Glutamatergic neuron (in vitro differentiated cells): ENCODE data around the gene B4GALT6. TPM values are rescaled to one million over a fixed set of nuclear protein-coding genes. Genes with fewer than 3 reads are reported as not detected.

Source experiments
- DNase-seq: peaks from one replicate; pipeline ENCODE4 v3.0.0; 2022
- H3K27ac Mint-ChIP-seq: one replicate; pipeline ENCODE4 v1.8.0; 2020; ENCODE audit warnings: mild to moderate bottlenecking, mixed read lengths, inconsistent platforms; ENCODE audit not compliant: unreplicated experiment
- H3K27me3 Mint-ChIP-seq: one replicate; pipeline ENCODE4 v1.8.0; 2020; ENCODE audit warnings: mild to moderate bottlenecking, moderate library complexity, mixed read lengths, inconsistent platforms; ENCODE audit not compliant: unreplicated experiment
- H3K36me3 Mint-ChIP-seq: one replicate; pipeline ENCODE4 v1.8.0; 2020; ENCODE audit warnings: mild to moderate bottlenecking, mixed read lengths, inconsistent platforms; ENCODE audit not compliant: unreplicated experiment
- H3K4me1 Mint-ChIP-seq: one replicate; pipeline ENCODE4 v1.8.0; 2020; ENCODE audit warnings: mild to moderate bottlenecking, low read depth, mixed read lengths, inconsistent platforms; ENCODE audit not compliant: unreplicated experiment
- H3K4me3 Mint-ChIP-seq: one replicate; pipeline ENCODE4 v1.8.0; 2020; ENCODE audit warnings: mild to moderate bottlenecking, mixed read lengths, inconsistent platforms; ENCODE audit not compliant: unreplicated experiment
- H3K9me3 Mint-ChIP-seq: one replicate; pipeline ENCODE4 v1.8.0; 2020; ENCODE audit warnings: mild to moderate bottlenecking, moderate library complexity, mixed read lengths, inconsistent platforms; ENCODE audit not compliant: unreplicated experiment
- CTCF ChIP-seq: fragments of 200-600 bp; sonication (generic); IDR thresholded peaks from one replicate; pipeline ENCODE4 v1.5.0; 2021; ENCODE audit not compliant: partially characterized antibody, unreplicated experiment
- total RNA-seq: library from RNA; stranded (reverse); fragmentation: NEBNext Ultra II Directional; extraction: Animal tissue kit (Norgen Biotek cat#: 25700); gene quantifications from one replicate; pipeline ENCODE4 v1.2.1, GENCODE V29; 2021; ENCODE audit not compliant: unreplicated experiment

B4GALT6 gene
- total RNA-seq, 1 donor from 2014 or later = 16.5 TPM

DNA sequence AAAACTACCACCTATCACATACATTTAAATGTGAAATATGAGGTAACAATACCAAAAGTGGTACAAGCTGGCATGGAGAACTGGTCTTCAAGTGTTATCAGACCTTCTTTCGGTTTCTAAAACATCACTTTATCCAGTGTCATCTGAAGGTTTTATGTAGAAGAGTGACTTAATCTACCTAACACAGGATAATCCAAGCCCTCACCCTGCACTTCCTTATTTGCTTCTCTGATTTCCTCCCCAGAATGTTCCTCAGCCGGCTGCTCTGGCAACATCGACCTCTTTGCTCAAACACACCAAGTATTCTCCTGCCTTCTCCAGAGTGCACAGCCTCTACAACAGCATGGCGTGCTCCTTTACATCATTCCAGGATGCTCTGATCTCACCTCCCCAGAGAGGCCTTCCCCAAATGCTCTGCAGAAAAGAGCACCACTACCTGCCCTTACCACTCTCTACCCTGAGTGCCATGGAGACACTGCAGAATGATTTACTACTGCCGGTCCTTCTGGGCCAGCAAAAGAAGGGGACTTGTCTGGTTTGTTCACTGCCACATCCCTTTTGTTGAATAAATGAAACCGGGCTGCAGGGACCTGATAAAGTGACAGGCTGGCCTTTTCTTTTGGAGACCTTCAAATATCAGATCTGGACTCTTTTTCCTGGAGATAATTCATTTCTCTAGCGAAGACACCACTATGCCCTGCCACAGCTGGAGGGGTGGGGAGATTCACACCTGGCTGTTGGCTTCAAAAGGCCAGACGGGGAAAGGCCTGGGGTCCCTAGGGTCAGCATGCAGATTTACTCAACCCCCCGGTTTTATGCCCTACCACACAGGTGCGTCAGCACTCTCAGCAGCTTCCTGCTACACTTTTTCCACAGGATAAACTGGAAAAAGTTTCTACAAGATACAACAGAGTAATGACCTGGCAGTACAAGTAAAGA is 50.7 kb downstream of the B4GALT6 start:
- H3K27ac Mint-ChIP-seq = no peak overlapping the region
- H3K9me3 Mint-ChIP-seq = no peaks in the 10 kb centered on the region
- peaks cover 9% of the 10 kb centered on the region for H3K36me3 Mint-ChIP-seq
- TF ChIP-seq CTCF = no peak
- no peaks in the 10 kb centered on the region for H3K4me1 Mint-ChIP-seq
- H3K27me3 Mint-ChIP-seq = no peaks in the 10 kb centered on the region
- no peak for DNase-seq
- H3K4me3 Mint-ChIP-seq = no peak overlapping the region

- no peak overlapping the region for H3K27ac Mint-ChIP-seq
These were observed 52.0 kb downstream of the B4GALT6 start for GRCh38 chr18:31632356-31632755.

GRCh38 chr18:31631526-31631925 is 52.9 kb downstream of the B4GALT6 start:
- no peak overlapping the region for H3K4me3 Mint-ChIP-seq
- TF ChIP-seq CTCF = no peak
- H3K9me3 Mint-ChIP-seq = no peaks in the 10 kb centered on the region
- H3K36me3 Mint-ChIP-seq = peaks cover 5% of the 10 kb centered on the region
- no peak for DNase-seq
- H3K27ac Mint-ChIP-seq = no peak overlapping the region
- no peaks in the 10 kb centered on the region for H3K4me1 Mint-ChIP-seq
- no peaks in the 10 kb centered on the region for H3K27me3 Mint-ChIP-seq

More at GRCh38 chr18:31632356-31632755, 52.0 kb downstream of the B4GALT6 start:
- peaks cover 8% of the 10 kb centered on the region for H3K36me3 Mint-ChIP-seq
- no peak for DNase-seq
- no peaks in the 10 kb centered on the region for H3K27me3 Mint-ChIP-seq
- no peaks in the 10 kb centered on the region for H3K9me3 Mint-ChIP-seq
- no peak overlapping the region for H3K4me3 Mint-ChIP-seq
- TF ChIP-seq CTCF = no peak
- no peaks in the 10 kb centered on the region for H3K4me1 Mint-ChIP-seq

DNA sequence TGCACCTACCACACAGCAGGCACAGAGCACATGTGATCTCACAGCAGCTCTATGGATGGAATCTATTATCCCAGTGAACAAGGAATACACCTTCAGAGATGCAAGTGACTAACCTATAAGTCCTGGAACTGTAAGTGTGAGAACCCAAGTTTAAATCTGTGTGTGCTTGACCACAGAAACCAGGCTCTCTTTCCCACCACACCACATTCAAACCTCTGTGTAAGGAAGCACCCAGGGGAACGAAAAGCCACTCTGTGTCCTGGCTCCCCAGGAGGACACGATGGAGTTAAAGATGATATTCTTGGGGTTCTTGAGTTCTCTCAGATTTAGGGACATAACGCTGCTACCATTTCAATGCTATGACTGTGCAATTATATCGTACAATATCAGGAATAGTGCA is 53.8 kb downstream of the B4GALT6 start:
- Mint-ChIP-seq H3K9me3 (no peaks in the 10 kb centered on the region), H3K27ac (no peak overlapping the region), H3K4me3 (no peak overlapping the region), H3K4me1 (no peaks in the 10 kb centered on the region), H3K36me3 (peaks cover 10% of the 10 kb centered on the region), H3K27me3 (no peaks in the 10 kb centered on the region)
- no peak for DNase-seq
- TF ChIP-seq CTCF = no peak

DNA sequence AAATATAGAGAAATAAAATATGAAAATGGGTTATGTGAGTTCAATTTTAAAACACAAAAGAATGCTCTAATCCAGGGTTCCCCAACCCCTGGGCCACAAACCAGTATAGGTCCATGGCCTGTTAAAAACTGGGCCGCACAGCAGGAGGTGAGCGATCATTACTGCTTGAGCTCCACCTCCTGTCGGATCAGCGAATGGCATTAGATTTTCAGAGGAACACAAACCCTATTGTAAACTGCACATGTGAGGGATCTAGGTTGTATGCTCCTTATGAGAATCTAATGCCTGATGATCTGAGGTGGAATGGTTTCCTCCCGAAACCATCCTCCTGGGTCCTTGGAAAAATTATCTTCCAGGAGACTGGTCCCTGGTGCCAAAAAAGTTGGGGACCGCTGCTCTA is 58.0 kb downstream of the B4GALT6 start:
- Mint-ChIP-seq H3K4me3 (no peak overlapping the region), H3K27ac (no peak overlapping the region), H3K9me3 (no peaks in the 10 kb centered on the region), H3K4me1 (no peaks in the 10 kb centered on the region), H3K36me3 (peaks cover 10% of the 10 kb centered on the region), H3K27me3 (no peaks in the 10 kb centered on the region)
- TF ChIP-seq CTCF = no peak
- no peak for DNase-seq
